IPS-18c (cell line): Measurements from ENCODE around the gene PRKCG.
A peak's percentile ranks its signal among the peaks of the same experiment; 100 is the strongest.
"Not testable (repeated sequence)": the region's sequence is repeated elsewhere in the genome, so short reads cannot be mapped to it uniquely, and the experiment has no call there.

Source experiments
- H3K4me3 ChIP-seq: 2 replicates; pipeline ENCODE4 v1.7.0; 2013; ENCODE audit warnings: low read depth, mild to moderate bottlenecking, low read length, moderate library complexity; ENCODE audit not compliant: insufficient read depth
- H3K9me3 ChIP-seq: one replicate; pipeline ENCODE4 v1.6.1; 2013; ENCODE audit warnings: mild to moderate bottlenecking, low read length, moderate library complexity; ENCODE audit not compliant: control insufficient read depth, insufficient read depth

PRKCG gene

DNA sequence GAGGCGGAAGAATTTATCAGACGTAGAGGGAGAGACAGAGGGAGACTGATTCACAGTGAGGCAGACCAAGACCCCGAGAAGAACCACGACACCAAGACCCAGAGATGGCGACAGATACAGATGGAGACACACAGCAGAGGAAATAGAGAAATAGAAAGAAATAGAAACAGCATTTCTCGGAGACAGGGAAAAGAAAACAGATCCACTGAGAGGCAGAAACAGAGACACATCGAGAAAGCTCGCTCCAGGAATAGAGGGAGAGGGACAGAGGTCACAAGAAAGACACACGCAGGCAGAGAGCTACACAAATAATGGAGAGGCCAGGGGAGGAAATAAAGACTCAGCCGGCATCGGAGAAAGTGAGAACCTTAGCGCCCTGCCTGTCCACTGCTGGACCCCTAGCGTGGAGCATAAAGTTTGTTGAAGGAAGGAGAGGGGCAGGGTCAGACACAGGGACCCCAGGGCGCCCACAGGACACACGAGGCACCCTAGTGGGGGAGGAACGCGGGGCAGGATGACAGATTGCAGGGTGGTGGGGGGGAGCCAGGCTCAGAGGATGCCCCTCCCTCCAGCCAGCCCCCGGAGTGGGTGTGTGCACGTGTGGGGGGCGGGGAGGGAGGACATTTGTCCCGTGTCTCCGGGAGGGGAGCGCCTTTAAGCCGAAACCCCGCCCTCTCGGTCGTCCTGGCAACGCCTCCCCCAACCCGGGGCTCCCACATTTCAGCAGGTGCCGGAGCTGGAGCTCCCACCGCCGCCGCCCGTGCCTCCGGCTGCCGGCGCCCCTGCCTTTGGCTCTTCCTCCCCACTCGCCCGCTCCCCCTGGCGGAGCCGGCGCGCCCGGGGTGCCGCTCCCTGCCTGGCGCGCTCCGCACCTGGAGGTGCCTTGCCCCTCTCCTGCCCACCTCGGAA is at the start of gene PRKCG:
PRKCG (plus strand) TSS at position 716 of the 909 bp plus-strand sequence. CDS start 298 bp downstream, outside the sequence.
- Histone ChIP-seq H3K9me3 (no peaks in the 10 kb centered on the region), H3K4me3 (peak within 1 kb of the TSS; percentile 52)

DNA sequence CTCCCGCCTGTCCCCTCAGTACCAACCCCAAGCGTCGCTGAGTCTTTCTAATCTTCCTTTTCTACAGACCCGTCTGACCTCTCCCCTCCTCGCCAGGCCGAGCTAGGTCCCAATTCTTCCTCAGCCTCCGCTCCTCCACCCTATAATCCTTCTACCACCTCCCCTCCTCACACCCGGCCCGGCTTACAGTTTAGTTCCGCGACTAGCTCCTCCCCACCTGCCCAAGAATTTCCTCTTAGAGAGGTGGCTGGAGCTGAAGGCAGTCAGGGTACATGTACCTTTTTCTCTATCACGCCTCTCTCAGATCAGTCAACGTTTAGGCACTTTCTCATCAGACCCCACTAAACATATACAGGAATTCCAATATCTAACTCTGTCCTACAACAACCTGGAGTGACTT is 49.1 kb upstream of the PRKCG start:
- H3K4me3 ChIP-seq = peak overlapping the region; percentile 53
- not testable (repeated sequence) for H3K9me3 ChIP-seq

DNA sequence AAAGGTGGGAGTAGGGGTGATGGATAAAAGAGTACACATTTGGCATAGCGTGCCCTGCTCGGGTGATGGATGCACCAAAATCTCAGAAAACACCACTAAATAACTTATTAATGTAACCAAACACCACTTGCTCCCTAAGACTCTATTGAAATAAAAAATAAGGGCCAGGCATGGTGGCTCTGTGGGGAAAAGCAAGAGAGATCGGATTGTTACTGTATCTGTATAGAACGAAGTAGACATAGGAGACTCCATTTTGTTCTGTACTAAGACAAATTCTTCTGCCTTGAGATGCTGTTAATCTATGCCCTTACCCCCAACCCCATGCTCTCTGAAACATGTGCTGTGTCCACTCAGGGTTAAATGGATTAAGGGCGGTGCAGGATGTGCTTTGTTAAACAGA is 43.6 kb upstream of the PRKCG start:
- not testable (repeated sequence) for H3K9me3 ChIP-seq, H3K4me3 ChIP-seq

DNA sequence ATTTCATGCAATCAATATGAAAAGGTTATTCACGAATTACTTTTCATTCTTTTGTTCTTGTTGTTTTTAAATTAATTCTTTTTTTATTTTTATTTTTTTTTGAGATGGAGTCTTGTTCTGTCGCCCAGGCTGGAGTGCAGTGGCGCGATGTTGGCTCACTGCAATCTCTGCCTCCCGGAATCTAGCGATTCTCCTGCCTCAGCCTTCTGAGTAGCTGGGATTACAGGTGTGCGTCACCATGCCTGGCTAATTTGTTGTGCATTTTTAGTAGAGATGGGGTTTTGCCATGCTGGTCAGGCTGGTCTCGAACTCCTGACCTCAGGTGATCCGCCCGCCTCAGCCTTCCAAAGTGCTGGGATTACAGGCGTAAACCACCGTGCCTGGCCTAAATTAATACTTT is 41.8 kb upstream of the PRKCG start:
- not testable (repeated sequence) for H3K4me3 ChIP-seq, H3K9me3 ChIP-seq

DNA sequence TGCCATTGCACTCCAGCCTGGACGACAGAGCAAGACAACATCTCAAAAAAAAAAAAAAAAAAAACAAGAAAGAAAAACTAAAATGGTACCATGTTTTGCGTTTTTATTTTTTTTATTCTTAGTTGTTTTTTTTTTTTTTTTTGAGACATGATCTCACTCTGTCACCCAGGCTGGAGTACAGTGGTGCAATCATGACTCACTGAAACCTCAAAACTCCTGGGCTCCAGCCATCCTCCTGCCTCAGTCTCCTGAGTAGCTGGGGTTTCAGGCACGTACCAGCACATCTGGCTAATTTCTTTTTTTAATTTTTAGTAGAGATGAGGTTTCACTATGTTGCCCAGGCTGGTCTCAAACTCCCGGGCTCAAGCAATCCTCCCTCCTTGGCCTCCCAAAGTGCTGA is 41.1 kb upstream of the PRKCG start:
- H3K9me3 ChIP-seq, H3K4me3 ChIP-seq: not testable (repeated sequence)

DNA sequence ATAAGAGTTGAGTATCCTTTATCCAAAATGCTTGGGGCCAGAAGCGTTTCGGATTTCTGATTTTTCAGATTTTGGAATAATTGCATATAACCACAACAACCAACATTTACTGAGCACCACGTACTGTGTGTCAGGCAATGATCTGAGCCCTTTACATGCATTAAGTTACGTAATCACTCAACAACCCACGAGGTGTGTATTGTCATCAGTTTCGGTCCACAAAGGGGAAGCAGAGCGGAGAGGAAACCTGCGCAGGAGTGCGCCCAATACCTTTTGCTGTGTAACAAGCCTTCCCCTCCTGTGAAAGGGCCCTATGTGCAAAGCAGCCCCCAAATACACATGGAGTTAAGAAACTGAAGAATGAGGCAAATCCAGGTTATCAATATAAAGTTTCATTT is 37.1 kb upstream of the PRKCG start:
- H3K4me3 ChIP-seq = no peak overlapping the region
- no peaks in the 10 kb centered on the region for H3K9me3 ChIP-seq

DNA sequence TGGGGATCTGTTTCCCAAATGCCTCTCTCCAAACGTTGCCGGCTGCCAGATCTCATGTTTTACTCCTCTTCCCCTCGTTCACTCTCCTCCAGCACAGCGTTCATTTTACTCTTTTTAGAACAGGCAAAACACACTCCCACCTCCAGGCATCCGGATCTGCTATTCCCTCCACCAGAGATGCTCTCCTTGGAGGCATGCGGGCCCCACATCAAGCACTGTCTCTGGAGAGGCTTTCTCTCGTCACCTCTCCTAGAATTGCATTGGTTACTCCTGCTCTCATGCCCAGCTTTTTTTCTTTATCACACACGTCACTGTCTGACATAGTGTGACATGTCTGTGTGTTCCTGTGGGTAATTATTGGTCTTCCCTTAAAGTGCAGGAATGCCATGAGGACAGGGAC is 34.4 kb upstream of the PRKCG start:
- no peaks in the 10 kb centered on the region for H3K9me3 ChIP-seq

DNA sequence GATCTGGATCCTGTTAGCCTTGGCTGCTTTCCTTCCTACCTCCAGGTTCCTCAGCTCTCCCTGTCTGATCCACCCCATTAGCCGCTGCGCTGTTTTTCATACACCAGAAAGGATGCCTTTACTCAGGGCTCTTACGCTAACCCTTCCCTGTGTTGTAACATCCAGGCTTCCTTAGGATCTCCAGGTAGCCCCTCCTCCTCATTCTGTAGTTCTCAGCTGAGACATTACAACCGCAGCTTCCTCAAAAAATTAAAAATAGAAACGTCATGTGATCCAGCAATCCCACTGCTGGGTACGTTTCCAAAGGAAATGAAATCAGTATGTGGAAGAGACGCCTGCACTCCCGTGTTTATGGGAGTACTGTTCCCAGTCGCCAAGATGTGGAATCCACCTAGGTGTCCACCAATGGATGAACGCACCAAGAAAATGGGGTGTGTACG is 32.7 kb upstream of the PRKCG start:
- H3K9me3 ChIP-seq = no peaks in the 10 kb centered on the region
- no peak overlapping the region for H3K4me3 ChIP-seq

More for the DNA sequence above, 34.4 kb upstream of the PRKCG start:
- H3K4me3 ChIP-seq = no peak overlapping the region

DNA sequence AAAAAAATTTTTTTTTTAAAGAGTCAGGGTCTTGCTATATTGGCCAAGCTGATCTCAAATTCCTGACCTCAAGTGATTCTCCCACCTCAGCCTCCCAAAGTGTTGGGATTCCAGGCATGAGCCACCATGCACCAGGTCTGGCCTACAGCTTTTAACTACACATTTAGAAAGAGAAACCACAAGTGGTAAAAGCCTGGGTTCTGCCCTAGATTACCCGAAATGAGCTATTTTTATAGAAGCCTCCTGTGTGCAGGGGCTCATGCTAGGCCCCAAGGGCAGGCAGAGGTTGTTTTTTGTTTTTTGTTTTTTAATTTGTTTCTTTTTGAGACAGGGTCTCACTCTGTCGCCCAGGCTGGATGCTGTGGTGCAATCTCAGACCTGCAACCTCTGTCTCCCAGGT is 28.3 kb upstream of the PRKCG start:
- H3K9me3 ChIP-seq = no peaks in the 10 kb centered on the region
- H3K4me3 ChIP-seq = no peak overlapping the region

DNA sequence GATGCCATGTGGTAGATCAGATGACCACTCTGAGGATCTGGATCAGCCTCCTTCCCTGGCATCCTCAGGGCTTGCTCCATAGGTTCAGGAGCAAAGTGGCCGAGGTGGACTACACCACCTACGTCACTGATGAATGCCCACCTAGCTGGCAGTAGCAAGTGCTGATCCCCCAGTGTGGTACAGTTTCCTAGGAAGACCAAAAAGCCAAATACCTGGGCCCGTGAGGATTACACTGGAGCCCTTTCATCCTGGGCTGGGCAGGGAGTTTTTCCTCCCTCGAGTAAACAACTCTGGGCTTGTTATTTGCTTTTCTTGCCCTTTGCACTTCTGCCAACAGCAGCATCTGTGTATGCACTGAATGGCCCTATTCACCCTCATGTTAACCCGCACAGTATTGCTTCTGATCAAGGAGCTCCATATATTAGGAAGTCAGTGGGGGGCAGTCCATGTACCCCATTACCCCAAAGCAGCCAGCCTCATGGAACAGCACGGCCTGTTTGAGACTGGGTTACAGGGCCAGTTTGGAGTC is 17.6 kb upstream of the PRKCG start:
- H3K4me3 ChIP-seq = no peak overlapping the region
- peaks cover 2% of the 10 kb centered on the region for H3K9me3 ChIP-seq

DNA sequence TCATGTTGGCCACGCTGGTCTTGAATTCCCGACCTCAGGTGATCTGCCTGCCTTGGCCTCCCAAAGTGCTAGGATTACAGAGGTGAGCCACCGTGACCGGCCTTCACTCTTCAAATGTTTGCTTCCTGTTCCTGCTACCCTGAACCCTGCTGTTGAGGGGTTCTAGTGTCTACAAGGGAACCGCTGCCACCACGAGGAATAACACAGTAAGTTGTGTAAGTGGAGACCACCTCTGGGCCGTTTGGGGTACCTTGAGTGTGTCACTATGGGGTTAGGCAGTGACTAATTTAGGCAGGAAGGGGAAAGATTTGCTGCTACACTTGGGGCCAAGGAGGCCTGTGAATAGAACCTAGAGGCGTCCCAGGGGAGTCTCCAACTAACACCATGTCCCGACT is 16.5 kb upstream of the PRKCG start:
- Histone ChIP-seq H3K9me3 (peaks cover 2% of the 10 kb centered on the region), H3K4me3 (peak overlapping the region; percentile 62)

DNA sequence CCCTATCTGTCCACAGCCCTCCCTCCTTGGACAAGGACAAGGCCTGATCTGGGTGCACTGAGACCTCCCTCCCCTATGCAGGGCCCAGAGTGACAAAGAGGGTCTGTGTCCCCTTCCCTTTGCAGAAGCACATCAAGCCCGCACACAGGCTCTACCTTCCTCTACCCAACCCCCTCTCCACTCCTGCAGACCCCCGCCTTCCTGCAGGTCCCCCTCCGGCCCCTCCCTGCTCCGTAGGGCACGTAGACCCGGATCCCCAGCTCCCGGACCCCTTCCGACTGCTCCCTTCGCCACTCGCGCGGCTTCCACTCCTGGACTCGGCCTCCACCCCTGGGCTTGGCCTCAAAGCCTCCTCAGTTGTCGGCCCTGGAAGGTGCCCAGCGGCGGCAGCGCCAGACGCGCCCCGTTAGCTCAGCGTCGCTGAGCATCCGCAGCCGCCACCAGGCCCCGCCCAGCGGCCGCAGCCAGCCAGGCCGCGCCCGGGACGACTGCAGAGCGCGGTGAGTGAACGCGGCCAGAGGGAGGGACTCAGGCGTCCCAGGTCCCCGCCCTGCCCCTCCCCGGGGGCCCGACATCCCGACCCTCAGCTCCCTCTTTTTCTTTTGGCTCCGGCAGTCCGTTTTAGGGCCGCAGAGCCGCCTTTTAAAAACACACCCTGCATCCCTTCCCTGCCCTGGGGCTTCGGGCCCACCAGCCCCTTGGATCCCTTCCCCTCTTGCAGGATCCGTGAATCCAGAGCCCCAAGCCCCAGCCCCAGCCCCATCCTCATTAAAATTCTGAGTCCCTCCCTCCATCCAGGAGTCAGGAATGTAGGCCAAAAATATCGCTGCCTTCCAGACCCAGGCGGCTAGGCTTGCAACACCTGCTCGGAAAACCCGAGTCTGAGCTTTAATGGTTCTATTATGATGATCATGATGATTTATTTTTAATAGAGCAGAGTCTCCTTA is 15.8 kb upstream of the PRKCG start:
- Histone ChIP-seq H3K9me3 (peaks cover 2% of the 10 kb centered on the region), H3K4me3 (peak overlapping the region; percentile 62)

DNA sequence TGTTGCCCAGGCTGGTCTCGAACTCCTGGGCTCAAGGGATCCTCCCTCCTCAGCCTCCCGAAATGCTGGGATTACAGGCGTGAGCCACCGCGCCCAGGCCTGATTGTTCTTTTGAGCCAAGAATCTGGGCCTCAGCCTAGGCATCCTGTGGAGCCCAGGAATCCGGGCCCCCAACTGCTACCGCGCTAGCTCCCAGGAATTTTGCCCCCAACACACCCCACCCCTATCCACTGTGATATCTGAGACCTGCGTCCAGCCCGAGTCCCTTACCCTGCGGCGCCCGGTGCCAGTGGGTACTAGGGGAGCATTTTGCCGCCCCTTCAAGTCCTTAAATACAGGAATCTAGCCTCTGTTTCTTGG is 15.2 kb upstream of the PRKCG start:
- Histone ChIP-seq H3K9me3 (peaks cover 2% of the 10 kb centered on the region), H3K4me3 (peak overlapping the region; percentile 62)

DNA sequence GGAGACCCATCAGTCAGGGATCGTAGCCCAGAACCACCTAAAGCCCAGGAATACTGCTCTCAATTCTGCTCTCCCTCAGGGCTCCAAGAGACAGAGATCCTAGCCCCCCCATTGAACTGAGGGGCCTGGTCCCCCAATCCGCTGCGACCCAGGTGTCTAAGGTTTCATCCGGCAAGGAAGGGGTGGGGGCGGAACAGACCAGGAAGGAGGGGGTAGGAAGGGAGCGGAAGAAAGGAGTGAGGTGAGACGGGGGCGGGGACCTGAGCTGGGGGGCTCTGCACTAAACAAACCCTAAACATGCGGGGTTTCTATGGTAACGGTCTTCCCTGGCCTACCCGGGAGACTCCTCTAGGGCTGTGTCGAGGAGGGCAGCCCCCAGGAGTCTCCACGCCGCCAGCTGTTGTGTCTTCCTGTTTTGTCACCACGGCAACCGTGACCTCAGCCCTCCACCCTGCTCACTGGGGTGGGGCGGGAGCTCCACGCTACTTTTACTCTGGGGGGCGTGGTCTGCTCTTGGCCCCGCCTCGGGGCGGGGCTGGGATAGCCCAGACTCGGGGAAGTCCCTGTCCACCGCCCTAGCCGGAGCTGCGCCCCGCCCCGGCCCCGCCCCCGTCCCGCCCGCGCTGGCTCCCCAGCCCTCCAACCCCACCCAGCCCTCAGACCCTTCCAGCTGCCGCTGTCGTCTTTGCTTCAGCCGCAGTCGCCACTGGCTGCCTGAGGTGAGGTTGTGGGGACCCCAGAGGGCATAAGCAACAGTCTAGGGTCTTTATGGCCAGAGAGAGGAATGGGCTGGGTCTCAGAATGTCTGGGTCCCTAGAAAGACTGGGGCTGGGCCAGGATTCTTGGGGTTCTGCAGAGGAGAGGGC is 14.5 kb upstream of the PRKCG start, which contains the start of gene MYADM:
MYADM (plus strand) TSS at position 659 of the 866 bp plus-strand sequence. CDS start 5,647 bp downstream, outside the sequence.
- Histone ChIP-seq H3K4me3 (peak within 1 kb of the TSS; percentile 81), H3K9me3 (peaks cover 2% of the 10 kb centered on the region)

DNA sequence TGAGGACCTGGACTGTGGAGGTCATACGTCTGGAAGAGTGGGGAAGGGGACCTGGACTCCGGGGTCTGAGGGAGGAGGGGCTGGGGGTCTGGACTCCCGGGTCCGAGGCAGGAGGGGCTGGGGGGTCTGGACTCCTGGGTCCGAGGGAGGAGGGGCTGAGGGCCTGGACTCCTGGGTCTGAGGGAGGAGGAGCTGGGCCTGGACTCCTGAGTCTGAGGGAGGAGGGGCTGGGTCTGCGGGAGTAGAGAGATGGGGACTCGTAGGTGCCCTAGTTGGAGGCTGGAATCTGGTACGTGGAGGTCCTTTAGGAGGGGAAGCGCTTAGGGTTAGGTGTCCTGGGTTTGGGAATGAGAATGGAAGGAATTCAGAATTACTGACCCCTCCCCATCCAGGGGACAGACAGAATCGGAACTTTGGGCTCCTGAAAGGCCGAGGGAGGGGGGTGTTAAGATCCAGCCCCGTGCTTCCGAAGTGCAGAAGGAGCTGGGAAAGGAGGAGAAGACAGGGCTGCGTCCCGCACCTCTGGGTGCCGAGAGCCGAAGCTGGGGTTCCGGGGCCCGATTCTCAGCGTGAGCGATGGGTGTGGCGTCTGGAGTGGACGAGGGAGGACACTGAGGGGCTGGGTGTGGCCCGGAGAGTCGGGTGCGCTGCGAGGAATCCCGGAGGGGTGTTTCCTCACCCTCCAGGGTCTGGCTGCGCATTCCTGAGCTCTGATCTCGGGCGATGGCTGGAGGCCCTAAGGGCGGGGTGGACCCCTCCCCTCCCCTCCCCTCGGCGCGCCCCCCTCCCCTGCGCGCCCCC is 13.7 kb upstream of the PRKCG start:
- H3K4me3 ChIP-seq = peak overlapping the region; percentile 81
- peaks cover 2% of the 10 kb centered on the region for H3K9me3 ChIP-seq
